NCI-H526 (cell line): ENCODE data around the gene PAM.
"Not testable (repeated sequence)": the region's sequence is repeated elsewhere in the genome, so short reads cannot be mapped to it uniquely, and the experiment has no call there.

Experiments used
- DNase-seq, 2 experiments: peaks; one replicate each; lab custom pipeline; 2025; lab: John Stamatoyannopoulos, UW

Gene PAM

DNA sequence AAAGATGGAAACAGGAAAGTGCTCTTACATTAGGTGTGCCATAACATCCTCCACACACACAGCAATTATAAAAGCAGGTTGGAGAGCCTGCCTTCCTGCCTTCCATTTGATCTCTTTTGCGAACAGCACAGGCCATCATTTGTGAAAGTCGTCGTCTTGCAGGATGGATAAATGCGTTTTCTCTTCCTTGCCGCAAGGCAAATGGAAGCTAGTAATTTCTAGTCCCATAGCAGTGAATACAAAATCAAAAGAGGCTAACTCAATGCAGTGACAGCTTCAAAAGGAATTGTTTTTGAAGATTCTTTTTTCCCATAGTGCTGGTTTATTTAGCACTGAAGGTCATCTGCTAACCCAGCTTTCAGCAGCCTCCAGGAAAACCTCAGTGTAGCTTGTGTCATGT is 186.0 kb downstream of the PAM start:
- DNase-seq: no peak

DNA sequence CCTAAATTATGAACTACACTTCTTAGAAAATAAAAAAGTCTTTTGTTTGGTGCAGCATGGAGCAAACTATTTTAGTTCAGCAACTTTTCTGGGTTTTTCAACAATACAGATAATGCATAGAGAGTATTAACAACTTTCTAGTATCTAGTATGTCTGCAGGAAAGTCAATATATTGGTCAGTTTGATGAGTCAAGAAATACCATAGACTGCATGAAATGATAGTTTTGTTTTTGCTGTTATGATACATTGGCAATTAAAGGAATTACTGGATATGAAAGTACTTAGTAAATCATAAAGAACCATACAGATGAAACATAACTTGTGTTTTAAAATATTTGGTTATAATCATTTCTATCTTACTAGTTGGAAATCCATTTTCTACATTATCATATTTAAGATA is 191.3 kb downstream of the PAM start:
- DNase-seq: no peak

DNA sequence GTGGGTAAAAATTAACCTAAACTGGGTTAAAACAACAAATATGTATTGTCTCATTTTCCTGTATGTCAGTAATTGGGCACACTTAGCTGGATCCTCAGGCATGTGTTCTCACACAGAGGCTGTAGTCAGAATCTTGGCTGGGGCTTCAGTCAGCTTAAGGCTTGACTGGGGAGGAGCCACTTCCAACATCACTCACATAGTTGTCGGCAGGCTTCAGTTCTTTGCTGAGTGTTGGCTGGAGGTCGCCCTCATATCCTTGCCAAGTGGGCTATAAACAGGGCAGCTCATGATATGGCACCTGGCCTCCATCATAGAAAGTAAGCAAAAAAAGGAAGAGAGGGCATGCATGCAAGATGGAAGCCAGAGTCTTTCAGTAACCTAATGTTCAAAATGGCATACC is 191.9 kb downstream of the PAM start:
- DNase-seq: no peak

DNA sequence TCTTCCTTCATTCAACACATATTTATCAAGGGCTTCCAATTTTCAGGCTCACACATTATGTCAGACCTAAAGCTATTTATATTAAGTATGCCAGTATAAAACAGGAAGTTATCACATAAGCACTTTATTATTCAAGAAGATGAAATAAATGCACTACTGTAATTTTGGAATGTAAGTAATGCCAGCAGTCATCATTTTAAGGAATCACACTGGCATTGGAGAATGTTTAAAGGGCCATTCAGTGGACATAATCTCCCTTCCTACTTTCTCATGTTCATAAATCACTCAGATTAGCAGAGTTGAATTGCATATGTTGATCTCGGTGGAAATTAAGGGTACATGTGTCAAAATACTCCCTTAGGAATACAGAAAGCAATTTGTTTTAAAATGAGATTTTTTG is 200.4 kb downstream of the PAM start:
- no peak for DNase-seq

DNA sequence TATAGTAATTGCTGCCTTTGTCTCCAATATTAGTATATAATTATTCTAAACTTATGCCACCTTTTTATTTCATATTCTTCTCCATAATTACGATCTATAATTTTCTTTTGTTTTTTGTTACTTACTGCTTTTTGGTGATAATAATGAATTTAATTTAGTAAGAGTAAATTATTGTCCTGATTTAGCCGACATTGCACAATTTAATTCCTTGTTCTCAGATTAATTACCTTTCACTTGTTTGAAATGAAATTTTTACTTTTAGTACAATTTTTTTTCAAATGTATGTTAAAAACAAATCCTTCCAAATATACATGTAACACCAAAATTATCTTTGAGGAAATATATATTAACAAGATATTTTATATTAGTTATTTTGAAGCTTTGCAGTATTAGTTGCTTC is 201.5 kb downstream of the PAM start:
- DNase-seq: no peak

DNA sequence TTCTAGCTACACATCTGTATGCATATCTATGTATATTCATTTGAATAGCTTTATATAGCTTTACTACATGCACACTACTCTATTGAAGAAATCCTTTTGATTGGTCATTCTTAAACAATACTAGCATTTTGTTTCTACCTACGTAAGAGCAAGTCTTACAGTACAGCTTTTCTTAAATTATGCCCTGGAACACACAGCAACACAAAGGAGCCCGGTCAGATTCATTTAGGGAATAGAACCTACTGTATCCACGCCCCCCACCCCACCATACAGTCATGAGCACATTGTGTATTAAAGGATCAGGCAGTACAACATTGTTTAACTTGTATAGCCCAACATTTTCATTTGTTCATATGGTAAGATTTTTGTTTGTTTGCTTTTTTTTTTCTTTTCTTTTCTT is 202.0 kb downstream of the PAM start:
- no peak for DNase-seq

DNA sequence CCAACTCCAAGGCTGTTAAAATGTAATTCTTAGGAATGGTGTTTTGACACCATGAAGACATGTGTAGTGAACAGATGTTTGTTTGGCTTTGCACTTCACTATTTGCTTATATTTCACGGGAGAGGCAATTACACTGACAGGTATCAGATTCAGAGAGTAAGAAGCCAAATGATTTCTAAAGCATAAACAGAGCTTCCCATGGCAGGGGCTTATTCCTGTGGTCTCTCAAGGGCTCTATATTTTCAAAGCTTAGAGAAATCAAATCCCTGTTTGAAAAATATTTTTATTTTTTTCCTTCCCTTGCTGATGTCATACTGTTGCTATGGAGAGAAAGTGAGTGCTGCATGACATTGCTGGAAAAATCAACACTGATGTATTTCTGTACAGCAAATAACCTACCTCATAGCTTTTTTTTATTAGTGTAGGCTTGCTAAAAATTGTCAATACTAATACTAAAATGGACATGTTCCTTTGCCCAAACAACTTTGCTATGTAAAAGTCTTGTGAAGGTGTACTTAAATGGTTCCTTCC is 203.4 kb downstream of the PAM start:
- no peak for DNase-seq

DNA sequence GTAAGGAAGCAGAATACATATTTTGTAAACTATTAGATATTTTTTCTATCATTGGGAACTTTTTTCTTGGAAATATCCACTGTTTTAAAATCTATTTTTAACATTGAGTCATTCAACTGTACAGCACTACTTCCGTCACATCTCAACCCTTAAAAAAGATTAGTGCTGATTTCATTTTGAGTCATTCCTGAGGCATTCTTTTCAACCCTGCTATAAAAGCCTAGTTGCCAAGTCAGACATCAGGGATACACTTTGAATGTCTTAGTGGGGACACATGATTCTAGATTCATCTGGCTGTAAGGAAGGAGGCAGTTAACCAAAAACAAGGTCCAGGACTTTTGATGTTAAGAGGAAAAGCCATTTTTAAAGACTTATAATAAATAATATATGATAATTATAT is 203.9 kb downstream of the PAM start:
- no peak for DNase-seq

DNA sequence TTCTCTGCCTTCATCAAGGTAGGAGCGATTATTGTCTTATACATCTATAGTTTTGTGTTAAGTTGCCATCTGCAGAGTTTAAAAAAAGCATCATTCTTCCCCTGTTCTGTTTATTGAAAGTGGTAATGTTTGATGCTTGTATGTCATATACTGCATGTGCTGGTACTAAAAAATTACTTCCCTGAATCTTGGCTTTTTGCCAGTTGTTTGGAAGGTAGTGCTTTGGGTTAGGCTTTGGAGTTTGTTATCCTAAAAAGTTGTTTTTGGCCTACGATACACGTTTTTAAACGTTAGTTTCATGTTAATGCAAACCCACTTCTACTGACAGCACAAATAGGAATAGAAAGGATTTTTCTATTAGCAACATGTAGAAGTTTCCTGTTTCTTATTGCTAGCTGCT is 206.6 kb downstream of the PAM start:
- no peak for DNase-seq

DNA sequence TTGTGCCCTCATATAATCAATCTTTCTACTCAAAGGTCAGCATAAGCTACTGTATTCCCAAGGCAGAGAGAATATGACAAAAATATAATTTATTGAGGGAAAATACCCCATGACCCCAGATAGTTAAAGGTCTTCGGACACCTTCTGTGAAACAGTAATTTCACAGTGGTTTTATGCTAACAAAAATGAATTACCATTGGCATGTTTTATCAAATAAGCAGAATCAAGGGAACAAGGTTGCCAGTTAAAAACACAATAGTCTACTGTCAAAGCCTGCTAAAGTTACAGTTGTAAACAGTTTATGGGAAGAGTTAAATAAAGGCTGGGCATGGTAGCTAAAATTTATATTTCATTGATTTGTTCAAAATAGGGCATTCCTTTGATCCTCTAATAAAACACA is 210.5 kb downstream of the PAM start:
- no peak for DNase-seq

DNA sequence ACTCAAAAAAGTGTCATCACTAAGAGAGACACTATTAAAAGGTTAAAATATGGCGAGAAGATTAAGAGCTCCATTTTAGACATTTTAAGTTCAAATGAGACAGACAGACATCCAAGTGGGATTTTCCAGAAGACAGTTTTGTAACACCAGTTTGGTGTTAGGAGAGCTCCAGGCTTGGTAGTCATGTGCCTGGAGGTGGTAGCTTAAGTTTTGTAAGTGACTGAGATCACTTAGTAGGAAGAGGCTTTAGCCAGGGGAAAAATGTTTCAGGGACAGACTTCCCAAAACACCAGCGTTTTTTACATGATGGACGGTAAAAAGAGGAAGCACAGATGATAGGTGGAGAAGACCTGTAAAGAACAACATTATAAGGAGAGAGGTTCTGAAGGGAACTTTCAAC is 214.5 kb downstream of the PAM start:
- no peak for DNase-seq

DNA sequence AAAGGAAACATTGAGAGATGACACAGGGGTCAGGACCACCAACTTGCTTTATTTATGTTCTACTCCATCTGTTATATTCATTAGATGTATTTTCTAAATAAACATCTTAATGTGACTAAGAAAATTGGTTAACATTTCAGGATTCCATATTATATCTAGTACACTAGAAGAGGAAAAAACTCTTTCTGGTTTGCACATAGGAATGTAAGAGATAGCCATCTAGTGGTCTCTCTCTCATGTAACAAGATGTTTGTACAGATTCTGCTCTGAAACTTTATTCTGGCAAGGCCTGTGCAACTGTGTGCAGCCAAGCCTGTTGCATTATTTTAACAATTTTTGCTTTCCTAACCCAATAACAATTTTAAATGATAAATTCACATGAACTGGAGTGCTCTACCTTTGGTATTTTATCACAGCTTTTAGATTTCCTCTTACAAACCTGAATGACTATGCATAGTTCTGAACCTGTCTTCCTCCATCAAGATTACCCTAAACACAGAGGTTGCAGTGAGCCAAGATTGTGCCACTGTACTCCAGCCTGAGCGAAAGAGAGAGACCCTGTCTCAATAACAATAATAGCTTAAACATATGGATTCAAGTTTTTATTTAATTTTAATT is 216.7 kb downstream of the PAM start:
- peak in 1 of 2 experiments; percentile 57 for DNase-seq

DNA sequence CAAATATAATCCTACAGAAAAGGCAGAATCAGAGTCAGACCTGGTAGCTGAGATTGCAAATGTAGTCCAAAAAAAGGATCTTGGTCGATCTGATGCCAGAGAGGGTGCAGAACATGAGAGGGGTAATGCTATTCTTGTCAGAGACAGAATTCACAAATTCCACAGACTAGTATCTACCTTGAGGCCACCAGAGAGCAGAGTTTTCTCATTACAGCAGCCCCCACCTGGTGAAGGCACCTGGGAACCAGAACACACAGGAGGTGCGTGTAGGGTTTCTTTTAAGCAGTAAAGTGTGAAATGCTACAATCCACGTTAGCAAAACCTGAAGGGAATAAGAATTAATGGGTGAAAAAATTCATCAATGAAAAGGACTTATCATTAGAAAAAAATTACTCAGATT is 219.1 kb downstream of the PAM start:
- peak in 1 of 2 experiments; percentile 2 for DNase-seq

DNA sequence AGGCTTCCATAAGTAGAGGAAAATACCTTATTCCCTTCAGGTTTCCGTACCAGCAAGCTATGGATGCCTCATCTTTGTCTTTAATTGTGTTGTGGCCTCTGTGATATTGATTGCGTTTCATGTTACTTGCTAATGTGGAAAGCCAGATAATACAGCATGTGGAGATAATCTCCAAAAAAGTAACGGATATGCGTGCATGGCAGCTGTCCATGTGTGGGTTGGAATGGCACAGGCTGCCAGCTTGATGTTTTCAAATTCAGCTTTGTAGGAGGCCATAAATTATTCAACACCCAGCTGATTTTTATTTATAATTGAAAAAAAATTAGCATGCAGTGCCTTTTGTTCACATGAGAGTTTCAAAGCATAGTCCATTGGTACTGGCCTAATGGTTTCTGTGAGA is 219.9 kb downstream of the PAM start:
- DNase-seq: no peak

DNA sequence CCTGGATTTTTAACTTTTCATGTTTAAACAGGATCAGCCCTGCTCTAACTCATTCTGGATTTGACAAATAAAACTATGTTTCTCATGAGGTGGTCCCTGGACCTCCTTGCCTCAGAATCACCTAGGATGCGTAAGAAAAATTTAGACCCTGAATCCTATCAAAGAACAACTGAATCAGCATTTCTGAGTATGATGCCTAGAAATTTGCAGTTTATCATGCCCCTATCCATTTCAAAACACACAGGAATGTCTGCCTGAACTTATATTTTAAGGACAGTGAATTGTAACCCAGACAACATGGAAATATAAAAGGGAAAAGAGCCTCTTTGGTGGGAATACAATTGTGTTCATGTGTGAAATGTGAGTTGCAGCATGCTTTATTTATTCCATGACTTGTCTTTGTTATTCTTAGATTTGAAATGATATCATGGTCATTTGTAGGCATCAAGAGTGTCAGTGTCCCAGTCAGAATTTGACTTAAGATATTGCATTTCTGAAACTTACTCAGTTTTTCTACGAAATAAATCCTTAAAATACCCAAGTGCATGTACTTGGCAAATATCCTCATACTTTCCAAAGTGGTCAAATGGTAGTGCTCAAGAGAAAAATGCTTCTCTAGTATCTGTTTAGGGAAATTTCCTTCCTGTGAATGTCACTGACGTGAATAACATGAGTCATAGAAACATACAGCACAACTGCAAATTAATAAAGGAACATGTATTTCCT is 220.5 kb downstream of the PAM start:
- no peak for DNase-seq

DNA sequence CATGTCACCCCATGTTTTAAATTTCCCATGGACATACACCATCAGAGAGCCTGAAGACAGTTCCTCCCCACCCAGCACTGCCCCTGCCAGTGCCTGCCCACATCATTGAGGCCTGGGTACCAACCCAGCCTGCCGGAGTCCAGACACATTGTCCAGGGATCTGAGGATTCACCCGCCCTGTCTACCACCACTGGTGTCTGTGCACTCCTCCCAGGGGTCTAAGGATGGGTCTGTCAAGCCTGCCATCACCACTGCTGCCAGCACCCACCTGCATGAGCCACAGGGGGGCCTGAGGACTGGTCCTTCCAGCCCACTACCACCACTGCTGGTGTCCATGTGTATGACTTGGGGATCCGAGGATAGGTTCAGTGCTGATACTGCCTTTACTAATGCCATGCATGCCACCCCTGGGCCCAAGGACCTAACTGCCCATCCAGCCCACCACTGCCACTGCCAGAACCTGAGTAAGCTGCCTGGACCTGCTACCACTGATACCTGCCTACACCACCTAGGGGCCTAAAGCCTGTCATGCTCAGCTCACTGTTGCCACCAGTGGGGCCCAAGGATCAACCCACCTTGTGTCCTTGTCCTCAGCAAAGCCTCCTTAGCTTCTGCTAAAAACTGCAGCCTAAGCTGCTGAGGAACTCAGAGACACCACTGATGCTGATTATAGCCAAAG is 227.0 kb downstream of the PAM start:
- no peak for DNase-seq

DNA sequence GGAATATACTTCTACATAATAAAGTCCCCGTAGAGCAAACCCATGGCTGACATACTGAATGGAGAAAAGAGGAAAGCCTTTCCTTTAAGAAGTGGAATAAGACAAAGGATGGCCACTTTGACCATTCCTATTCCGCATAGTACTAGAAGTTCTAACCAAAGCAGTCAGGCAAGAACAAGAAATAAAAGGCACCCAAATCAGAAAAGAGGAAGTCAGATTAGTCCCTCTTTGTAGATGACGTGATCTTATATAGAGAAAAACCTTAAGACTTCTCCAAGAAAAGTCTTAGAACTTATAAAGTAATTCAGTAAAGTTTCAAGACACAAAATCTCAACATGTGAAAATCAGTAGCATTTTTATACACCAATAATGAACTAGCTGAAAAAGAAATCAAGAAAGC is 231.0 kb downstream of the PAM start:
- DNase-seq: no peak

DNA sequence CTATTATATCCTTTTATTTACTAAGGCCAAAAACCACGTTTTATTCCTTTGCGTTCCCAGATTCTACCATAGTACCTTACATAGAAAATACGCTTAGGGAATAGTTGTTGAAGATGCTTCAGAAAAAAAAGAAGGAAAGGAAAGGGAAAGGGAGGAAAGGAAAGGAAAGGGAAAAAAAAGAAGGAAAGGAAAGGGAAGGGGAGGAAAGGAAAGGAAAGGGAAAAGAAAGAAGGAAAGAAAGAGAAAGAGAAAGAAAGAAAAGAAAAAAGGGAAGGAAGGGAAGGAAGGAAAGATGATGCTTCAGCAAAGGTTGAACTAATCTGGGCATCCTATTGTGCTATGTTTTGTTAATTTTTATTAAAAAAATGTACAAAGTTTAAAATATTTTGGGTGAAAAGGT is 233.4 kb downstream of the PAM start:
- DNase-seq: no peak

DNA sequence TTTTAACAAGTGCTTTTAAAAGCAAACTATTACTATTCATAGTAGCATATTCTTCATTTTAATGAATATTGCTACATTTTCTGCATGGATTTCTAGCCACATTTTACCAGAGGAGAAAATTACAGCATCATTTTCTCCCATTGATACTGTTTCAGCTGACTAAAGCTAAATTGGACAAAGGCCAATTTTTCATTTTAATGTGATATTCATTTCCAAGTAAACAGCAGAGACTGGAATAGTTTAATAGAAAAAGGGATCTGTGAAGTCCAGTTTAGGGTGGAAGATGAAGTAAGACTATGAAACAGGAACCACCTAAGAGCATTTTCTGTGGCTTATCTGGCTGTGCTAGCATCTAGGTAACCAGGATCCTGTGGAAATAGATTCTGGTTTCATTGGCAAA is 236.7 kb downstream of the PAM start:
- DNase-seq: no peak

DNA sequence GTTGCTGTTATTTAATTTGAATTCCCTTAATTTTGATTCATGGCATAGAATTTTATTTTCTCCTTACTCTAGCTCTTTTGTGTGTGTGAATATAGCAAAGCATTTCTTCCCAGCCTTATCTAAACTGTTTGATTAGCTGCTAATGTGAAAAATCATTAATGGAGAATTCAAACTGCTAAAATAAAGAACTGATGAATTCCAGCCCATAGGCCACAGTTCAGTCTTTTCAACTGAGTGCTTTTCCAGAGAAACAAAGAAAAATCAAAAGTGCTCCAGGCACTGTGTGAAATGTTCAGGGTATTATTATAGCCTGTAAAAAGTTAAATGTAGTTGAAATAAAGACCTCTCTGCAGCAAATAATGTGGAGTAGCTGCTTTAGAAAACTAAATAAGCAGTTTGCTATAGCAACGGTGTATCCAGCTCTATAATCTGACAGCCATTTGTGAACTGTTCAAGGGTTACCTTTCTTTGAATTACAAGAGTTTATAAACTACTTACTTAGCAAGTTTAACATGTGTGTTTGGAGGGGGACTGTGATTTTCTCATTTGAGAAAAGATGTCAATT is 241.0 kb downstream of the PAM start:
- no peak for DNase-seq

DNA sequence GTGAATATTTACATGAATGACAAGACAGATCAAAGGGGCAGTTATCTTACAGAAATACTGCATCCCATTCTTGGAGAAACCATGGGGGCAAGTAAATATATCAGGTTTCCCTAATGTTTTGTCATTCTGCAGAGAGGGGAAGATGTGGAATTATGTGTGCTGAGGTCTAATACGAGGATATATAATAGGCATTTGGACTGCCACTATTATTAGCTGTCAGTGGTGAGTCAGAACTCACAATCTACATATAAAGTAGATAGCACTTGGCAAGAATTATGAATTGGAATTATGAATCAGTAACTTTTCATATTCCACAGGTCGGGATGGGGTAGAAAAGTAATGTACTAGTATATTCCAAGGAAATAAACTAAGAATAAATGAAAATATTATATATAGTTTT is 243.1 kb downstream of the PAM start:
- no peak for DNase-seq

DNA sequence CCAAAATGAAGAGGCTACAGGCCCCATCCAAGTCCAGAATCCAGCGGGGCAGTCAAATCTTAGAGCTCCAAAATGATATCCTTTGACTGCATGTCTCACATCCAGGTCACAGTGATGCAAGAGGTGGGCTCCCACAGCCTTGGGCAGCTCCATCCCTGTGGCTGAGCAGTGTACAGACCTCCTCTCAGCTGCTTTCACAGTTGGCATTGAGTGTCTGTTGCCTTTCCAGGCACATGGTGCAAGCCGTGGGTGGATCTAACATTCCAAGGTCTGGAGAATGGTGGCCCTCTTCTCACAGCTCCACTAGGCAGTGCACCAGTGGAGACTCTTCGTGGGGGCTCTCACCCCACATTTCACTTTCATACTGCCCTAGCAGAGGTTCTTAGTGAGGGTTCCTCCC is 244.1 kb downstream of the PAM start:
- DNase-seq: no peak

DNA sequence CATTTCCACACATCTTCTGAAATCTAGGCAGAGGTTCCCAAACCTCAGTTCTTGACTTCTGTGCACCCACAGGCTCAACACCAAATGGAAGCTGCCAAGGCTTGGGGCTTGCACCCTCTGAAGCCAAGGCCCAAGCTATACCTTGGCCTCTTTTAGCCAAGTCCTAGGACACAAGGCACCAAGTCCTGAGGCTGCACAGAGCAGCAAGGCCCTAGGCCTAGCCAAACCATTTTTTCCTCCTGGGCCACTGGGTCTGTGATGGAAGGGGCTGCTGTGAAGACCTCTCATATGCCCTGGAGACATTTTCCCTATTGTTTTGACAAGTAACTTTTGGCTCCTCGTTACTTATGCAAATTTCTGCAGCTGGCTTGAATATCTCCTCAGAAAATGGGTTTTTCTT is 244.5 kb downstream of the PAM start:
- not testable (repeated sequence) for DNase-seq
